ENCODE data around the gene USP31.

USP31 gene, protein sequence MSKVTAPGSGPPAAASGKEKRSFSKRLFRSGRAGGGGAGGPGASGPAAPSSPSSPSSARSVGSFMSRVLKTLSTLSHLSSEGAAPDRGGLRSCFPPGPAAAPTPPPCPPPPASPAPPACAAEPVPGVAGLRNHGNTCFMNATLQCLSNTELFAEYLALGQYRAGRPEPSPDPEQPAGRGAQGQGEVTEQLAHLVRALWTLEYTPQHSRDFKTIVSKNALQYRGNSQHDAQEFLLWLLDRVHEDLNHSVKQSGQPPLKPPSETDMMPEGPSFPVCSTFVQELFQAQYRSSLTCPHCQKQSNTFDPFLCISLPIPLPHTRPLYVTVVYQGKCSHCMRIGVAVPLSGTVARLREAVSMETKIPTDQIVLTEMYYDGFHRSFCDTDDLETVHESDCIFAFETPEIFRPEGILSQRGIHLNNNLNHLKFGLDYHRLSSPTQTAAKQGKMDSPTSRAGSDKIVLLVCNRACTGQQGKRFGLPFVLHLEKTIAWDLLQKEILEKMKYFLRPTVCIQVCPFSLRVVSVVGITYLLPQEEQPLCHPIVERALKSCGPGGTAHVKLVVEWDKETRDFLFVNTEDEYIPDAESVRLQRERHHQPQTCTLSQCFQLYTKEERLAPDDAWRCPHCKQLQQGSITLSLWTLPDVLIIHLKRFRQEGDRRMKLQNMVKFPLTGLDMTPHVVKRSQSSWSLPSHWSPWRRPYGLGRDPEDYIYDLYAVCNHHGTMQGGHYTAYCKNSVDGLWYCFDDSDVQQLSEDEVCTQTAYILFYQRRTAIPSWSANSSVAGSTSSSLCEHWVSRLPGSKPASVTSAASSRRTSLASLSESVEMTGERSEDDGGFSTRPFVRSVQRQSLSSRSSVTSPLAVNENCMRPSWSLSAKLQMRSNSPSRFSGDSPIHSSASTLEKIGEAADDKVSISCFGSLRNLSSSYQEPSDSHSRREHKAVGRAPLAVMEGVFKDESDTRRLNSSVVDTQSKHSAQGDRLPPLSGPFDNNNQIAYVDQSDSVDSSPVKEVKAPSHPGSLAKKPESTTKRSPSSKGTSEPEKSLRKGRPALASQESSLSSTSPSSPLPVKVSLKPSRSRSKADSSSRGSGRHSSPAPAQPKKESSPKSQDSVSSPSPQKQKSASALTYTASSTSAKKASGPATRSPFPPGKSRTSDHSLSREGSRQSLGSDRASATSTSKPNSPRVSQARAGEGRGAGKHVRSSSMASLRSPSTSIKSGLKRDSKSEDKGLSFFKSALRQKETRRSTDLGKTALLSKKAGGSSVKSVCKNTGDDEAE (N-terminal part only)

DNA sequence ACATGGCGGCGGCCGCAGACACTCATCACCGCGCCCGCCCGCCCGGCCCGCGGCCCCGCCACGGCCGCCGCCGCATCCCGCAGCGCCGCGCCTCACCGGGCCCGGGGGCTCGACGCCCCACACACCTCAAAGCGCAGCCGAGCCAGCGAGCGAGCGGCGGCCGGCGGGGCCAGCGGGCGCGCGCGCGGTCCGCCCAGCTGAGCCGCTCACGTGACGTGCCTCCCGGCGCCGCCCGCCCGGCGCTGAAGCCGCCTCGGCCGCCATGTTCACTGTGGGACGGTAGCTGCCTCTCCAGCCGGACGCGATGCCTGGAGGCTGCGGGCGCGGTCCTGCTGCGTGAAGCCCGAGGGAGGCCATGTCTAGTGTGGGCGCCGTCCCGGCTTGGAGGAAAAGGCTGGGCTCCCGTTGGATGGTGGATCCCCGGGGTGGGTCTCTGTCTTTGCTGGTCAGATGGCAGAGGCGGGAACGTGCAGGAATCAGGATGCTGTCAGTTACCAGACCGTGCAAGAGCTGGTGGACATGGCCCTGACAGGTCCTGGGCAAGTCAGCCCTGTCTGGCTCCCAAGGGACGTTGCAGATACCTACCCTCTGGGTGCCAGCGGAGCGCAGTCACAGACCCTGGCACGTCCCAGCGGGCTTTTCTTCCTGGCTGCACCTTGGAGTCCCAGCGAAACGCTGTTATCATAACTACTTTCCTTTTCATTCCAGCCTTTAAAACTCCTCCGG, at the start of gene USP31:
TSS of gene USP31 (minus strand) at position 186 of the 726 bp plus-strand sequence. CDS start at position 4, 182 bp downstream.
- TF ChIP-seq CTCF (IDR thresholded peaks at IDR 0.05; ENCODE audit: low read depth, low read length, missing control alignments) = no peak
- DNase-seq (ENCODE audit: low read depth) = peak; percentile 61

DNA sequence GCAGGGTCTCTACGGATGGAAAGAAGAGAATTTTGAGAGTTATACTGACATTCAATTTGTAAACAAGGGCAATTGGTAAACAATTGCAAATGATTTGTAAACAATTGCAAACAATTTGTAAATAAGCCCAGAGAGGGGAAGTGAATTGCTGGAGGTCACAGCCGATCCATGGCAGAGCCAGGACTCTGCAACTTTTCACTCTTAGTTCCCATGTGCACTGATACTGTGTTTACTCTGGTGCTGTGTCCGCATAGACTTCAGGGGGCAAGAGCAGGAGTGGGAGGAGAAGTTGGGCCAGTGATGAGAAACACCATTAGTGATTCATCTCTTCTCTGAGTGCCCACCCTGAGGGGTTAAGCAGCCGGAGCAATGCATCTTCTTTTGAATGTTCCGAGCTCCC, 47.3 kb upstream of the USP31 start:
- DNase-seq (ENCODE audit: low read depth) = no peak
- no peak overlapping the region for H3K4me3 ChIP-seq (ENCODE audit: low read depth, low read length)
- TF ChIP-seq CTCF (IDR thresholded peaks at IDR 0.05; ENCODE audit: low read depth, low read length, missing control alignments) = no peak

More for the DNA sequence above, at the start of gene USP31:
- peak within 1 kb of the TSS; percentile 72 for H3K4me3 ChIP-seq (ENCODE audit: low read depth, low read length)

- H3K4me3 ChIP-seq (ENCODE audit: low read depth, low read length) = no peak overlapping the region
- no peak for TF ChIP-seq CTCF (IDR thresholded peaks at IDR 0.05; ENCODE audit: low read depth, low read length, missing control alignments)
- DNase-seq (ENCODE audit: low read depth) = no peak
These were observed 46.2 kb upstream of the USP31 start for GRCh38 chr16:23195366-23195978.

DNA sequence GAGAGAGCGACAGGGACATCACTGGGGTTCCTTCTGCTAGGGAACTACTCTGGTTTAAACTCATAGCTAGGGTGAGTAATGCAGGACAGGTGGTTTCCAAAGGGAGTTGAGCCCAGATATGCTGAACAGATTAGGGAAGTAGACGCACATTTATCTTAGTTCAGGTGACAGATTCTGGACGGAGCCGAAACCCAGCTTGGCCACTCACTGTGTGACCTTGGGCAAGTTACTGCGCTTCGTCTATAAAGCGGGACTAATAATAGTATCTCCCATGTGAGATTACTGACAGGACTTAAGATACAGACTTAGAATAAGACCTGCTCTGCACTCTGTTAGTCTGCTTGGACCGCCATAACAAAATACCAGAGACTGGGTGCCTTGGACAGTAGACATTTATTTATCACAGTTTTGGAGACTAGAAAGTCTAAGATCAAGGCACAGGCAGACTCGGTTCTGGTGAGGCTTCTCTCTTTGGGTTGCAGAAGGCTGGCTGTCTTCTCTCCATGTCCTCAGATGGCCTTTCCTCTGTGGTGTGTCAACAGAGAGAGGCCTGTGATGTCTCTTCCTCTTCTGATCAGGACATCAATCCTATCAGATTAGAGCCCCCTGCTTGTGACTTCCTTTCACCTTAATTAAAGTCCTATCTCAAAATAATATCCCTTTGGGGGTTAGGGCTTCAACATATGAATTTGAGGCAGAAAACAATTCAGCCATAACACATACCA, 45.4 kb upstream of the USP31 start:
- no peak for TF ChIP-seq CTCF (IDR thresholded peaks at IDR 0.05; ENCODE audit: low read depth, low read length, missing control alignments)
- DNase-seq (ENCODE audit: low read depth) = no peak

GRCh38 chr16:23188911-23189310, 39.7 kb upstream of the USP31 start:
- DNase-seq (ENCODE audit: low read depth) = no peak
- TF ChIP-seq CTCF (IDR thresholded peaks at IDR 0.05; ENCODE audit: low read depth, low read length, missing control alignments) = no peak
- H3K4me3 ChIP-seq (ENCODE audit: low read depth, low read length) = no peak overlapping the region

More for the DNA sequence above, 45.4 kb upstream of the USP31 start:
- no peak overlapping the region for H3K4me3 ChIP-seq (ENCODE audit: low read depth, low read length)

All from GM12864 (cell line).